ENCODE data around the gene DYNC1H1. TPM values are rescaled to one million over a fixed set of nuclear protein-coding genes. Genes with fewer than 3 reads are reported as not detected.
"Not testable (repeated sequence)": the region's sequence is repeated elsewhere in the genome, so short reads cannot be mapped to it uniquely, and the experiment has no call there.

The DYNC1H1 gene
- total RNA-seq, 1 experiment from 2014 or later = 1,394 TPM

- peak; percentile 91 for DNase-seq (ENCODE audit: extremely low read depth, low read depth)
These were observed 1.9 kb upstream of the DYNC1H1 start for GRCh38 chr14:101962503-101962874.

- DNase-seq (ENCODE audit: extremely low read depth, low read depth) = no peak
These were observed 1.3 kb upstream of the DYNC1H1 start for GRCh38 chr14:101963052-101963451.

- DNase-seq (ENCODE audit: extremely low read depth, low read depth) = no peak
These were observed 597 bp upstream of the DYNC1H1 start for GRCh38 chr14:101963656-101964296.

GRCh38 chr14:101965181-101965544, 790 bp downstream of the DYNC1H1 start:
- no peak for DNase-seq (ENCODE audit: extremely low read depth, low read depth)

- DNase-seq (ENCODE audit: extremely low read depth, low read depth) = no peak
These were observed 1.7 kb downstream of the DYNC1H1 start for GRCh38 chr14:101965770-101966722.

GRCh38 chr14:101966742-101967141, 2.4 kb downstream of the DYNC1H1 start:
- no peak for DNase-seq (ENCODE audit: extremely low read depth, low read depth)

- DNase-seq (ENCODE audit: extremely low read depth, low read depth) = no peak
These were observed 3.8 kb downstream of the DYNC1H1 start for GRCh38 chr14:101968186-101968585.

- DNase-seq (ENCODE audit: extremely low read depth, low read depth) = no peak
These were observed 5.1 kb downstream of the DYNC1H1 start for GRCh38 chr14:101969481-101969880.

GRCh38 chr14:101970830-101971400, 6.5 kb downstream of the DYNC1H1 start:
- no peak for DNase-seq (ENCODE audit: extremely low read depth, low read depth)

GRCh38 chr14:101971458-101971857, 7.1 kb downstream of the DYNC1H1 start:
- DNase-seq (ENCODE audit: extremely low read depth, low read depth) = peak; percentile 86

- DNase-seq (ENCODE audit: extremely low read depth, low read depth) = peak; percentile 100
These were observed 7.9 kb downstream of the DYNC1H1 start for GRCh38 chr14:101972126-101972866.

- no peak for DNase-seq (ENCODE audit: extremely low read depth, low read depth)
These were observed 9.0 kb downstream of the DYNC1H1 start for GRCh38 chr14:101973356-101973755.

- no peak for DNase-seq (ENCODE audit: extremely low read depth, low read depth)
These were observed 10.9 kb downstream of the DYNC1H1 start for GRCh38 chr14:101975231-101975630.

- peak; percentile 48 for DNase-seq (ENCODE audit: extremely low read depth, low read depth)
These were observed 13.1 kb downstream of the DYNC1H1 start for GRCh38 chr14:101977311-101978071.

GRCh38 chr14:101979666-101980065, 15.3 kb downstream of the DYNC1H1 start:
- no peak for DNase-seq (ENCODE audit: extremely low read depth, low read depth)

- DNase-seq (ENCODE audit: extremely low read depth, low read depth) = no peak
These were observed 15.9 kb downstream of the DYNC1H1 start for GRCh38 chr14:101980251-101980650.

- peak; percentile 58 for DNase-seq (ENCODE audit: extremely low read depth, low read depth)
These were observed 16.3 kb downstream of the DYNC1H1 start for GRCh38 chr14:101980700-101981099.

GRCh38 chr14:101982621-101983020, 18.2 kb downstream of the DYNC1H1 start:
- DNase-seq (ENCODE audit: extremely low read depth, low read depth) = no peak

- DNase-seq (ENCODE audit: extremely low read depth, low read depth) = not testable (repeated sequence)
These were observed 20.5 kb downstream of the DYNC1H1 start for GRCh38 chr14:101984831-101985230.

- no peak for DNase-seq (ENCODE audit: extremely low read depth, low read depth)
These were observed 21.6 kb downstream of the DYNC1H1 start for GRCh38 chr14:101985957-101986356.

Data from NCI-H460 (cell line).